Testis (tissue), 3 donors: ENCODE data around the gene CTIF. TPM values are rescaled to one million over a fixed set of nuclear protein-coding genes. Genes with fewer than 3 reads are reported as not detected.
"Not testable (repeated sequence)": the region's sequence is repeated elsewhere in the genome, so short reads cannot be mapped to it uniquely, and the experiment has no call there.

Source experiments
- DNase-seq: peaks from one replicate; pipeline ENCODE4 v3.0.0-alpha.2; 2019
- H3K27ac ChIP-seq, 2 donors: fragments of 200-600 bp; sonication (generic); one replicate each; pipeline ENCODE4 v1.5.1; 2019
- H3K27me3 ChIP-seq: fragments of 200-600 bp; sonication (generic); one replicate; pipeline ENCODE4 v1.5.1; 2019
- H3K36me3 ChIP-seq: fragments of 200-600 bp; sonication (generic); one replicate; pipeline ENCODE4 v1.5.1; 2017; ENCODE audit warnings: low read depth; ENCODE audit errors: missing control alignments
- H3K4me1 ChIP-seq: fragments of 200-600 bp; sonication (generic); one replicate; pipeline ENCODE4 v1.5.1; 2019
- H3K4me3 ChIP-seq, 2 donors: fragments of 200-600 bp; sonication (generic); one replicate each; pipeline ENCODE4 v1.5.1; 2017 to 2019
- H3K9me3 ChIP-seq: fragments of 200-600 bp; sonication (generic); one replicate; pipeline ENCODE4 v1.5.1; 2017
- CTCF ChIP-seq, 3 experiments: fragments of 450-650 bp in 2 of 3; fragments of 200-600 bp in 1 of 3; sonication (generic) in 1 of 3; IDR thresholded peaks; one replicate each; pipeline ENCODE4 v1.5.1; 2016 to 2019; ENCODE audit warnings: antibody characterized with exemption in 3 of 3, mild to moderate bottlenecking in 2 of 3, moderate library complexity in 1 of 3
- POLR2A ChIP-seq: fragments of 450-650 bp; IDR thresholded peaks from one replicate; pipeline ENCODE4 v1.6.1; 2017; ENCODE audit warnings: antibody characterized with exemption, mild to moderate bottlenecking, moderate library complexity
- WGBS, 2 donors: methylation state at CpG; one replicate each; pipeline ENCODE4 v1.1.5; 2018; 5-methylcytosine and 5-hydroxymethylcytosine counted together
- intact Hi-C: fragments of 100-400 bp; cut with DNase I; formaldehyde crosslinking; loops from one replicate; pipeline ENCODE4 v1.15.1; 2023; ENCODE audit warnings: low total_unique reads
- polyA plus RNA-seq: library from polyadenylated mRNA; stranded (reverse); fragments of 350-450 nt; fragmentation: Illumina TruSeq; extraction: RNeasy Lipid Tissue Mini Kit (QIAGEN cat#74804); gene quantifications from one replicate; pipeline ENCODE4 v1.2.3, GENCODE V29; 2014; ENCODE audit warnings: low read depth, low replicate concordance; ENCODE audit not compliant: insufficient read depth
- total RNA-seq, 2 donors: library from RNA; depleted of rRNA; stranded (reverse); fragments of >200 nt; gene quantifications; one replicate each; pipeline ENCODE4 v1.2.3, GENCODE V29; 2016

Gene CTIF
- total and polyA plus RNA-seq, 3 donors from 2014 or later = 33.8 to 41.5 (median 35.6) TPM

GRCh38 chr18:48715711-48716361 lies 177.0 kb downstream of the CTIF start:
- intact Hi-C loops = no loop called here
- no peak overlapping the region for H3K4me3 ChIP-seq
- H3K4me1 ChIP-seq = peaks cover 18% of the 10 kb centered on the region
- H3K9me3 ChIP-seq = no peaks in the 10 kb centered on the region
- 86 to 95% methylated on average over 5 to 10 of the region's 10 CpGs for WGBS, 2 donors
- DNase-seq = peak; percentile 23
- no peaks in the 10 kb centered on the region for H3K36me3 ChIP-seq
- TF ChIP-seq POLR2A = no peak
- TF ChIP-seq CTCF (IDR thresholded peaks at IDR 0.05) = no peak
- no peak overlapping the region for H3K27ac ChIP-seq
- H3K27me3 ChIP-seq = no peaks in the 10 kb centered on the region

- H3K4me3 ChIP-seq, H3K27me3 ChIP-seq, H3K36me3 ChIP-seq, H3K27ac ChIP-seq, DNase-seq, intact Hi-C loops, H3K9me3 ChIP-seq: not testable (repeated sequence)
- WGBS, 2 donors = 92 to 93% methylated on average over 9 of the region's 9 CpGs
- H3K4me1 ChIP-seq = peaks cover 18% of the 10 kb centered on the region
Measured at GRCh38 chr18:48717227-48717626, 178.4 kb downstream of the CTIF start.

GRCh38 chr18:48718251-48718959 lies 179.6 kb downstream of the CTIF start:
- H3K27ac ChIP-seq = no peak overlapping the region
- H3K36me3 ChIP-seq = no peaks in the 10 kb centered on the region
- no peak overlapping the region for H3K4me3 ChIP-seq
- no peak for DNase-seq
- intact Hi-C loops = no loop called here
- H3K9me3 ChIP-seq = no peaks in the 10 kb centered on the region
- peaks cover 18% of the 10 kb centered on the region for H3K4me1 ChIP-seq
- 97 to 98% methylated on average over 10 of the region's 10 CpGs for WGBS, 2 donors
- H3K27me3 ChIP-seq = no peaks in the 10 kb centered on the region
- no peak for TF ChIP-seq POLR2A
- TF ChIP-seq CTCF (IDR thresholded peaks at IDR 0.05) = no peak

GRCh38 chr18:48719388-48719787 lies 180.6 kb downstream of the CTIF start:
- H3K36me3 ChIP-seq = no peaks in the 10 kb centered on the region
- no peak for DNase-seq
- no peaks in the 10 kb centered on the region for H3K9me3 ChIP-seq
- TF ChIP-seq CTCF (IDR thresholded peaks at IDR 0.05) (no peak), POLR2A (no peak)
- WGBS, 2 donors = 91 to 94% methylated on average over 4 of the region's 4 CpGs
- intact Hi-C loops = no loop called here
- no peak overlapping the region for H3K27ac ChIP-seq
- no peaks in the 10 kb centered on the region for H3K27me3 ChIP-seq
- H3K4me1 ChIP-seq = peaks cover 10% of the 10 kb centered on the region
- H3K4me3 ChIP-seq = no peak overlapping the region

GRCh38 chr18:48719974-48720654 lies 181.3 kb downstream of the CTIF start:
- TF ChIP-seq CTCF (IDR thresholded peaks at IDR 0.05) = no peak
- TF ChIP-seq POLR2A = no peak
- intact Hi-C loops = no loop called here
- whole genome bisulfite sequencing, 2 donors = 75 to 76% methylated on average over 12 of the region's 12 CpGs
- no peak overlapping the region for H3K4me3 ChIP-seq
- no peaks in the 10 kb centered on the region for H3K27me3 ChIP-seq
- no peaks in the 10 kb centered on the region for H3K9me3 ChIP-seq
- peaks cover 10% of the 10 kb centered on the region for H3K4me1 ChIP-seq
- no peaks in the 10 kb centered on the region for H3K36me3 ChIP-seq
- no peak for DNase-seq
- no peak overlapping the region for H3K27ac ChIP-seq
